ENCODE measurements around the gene RBPMS2. TPM values are rescaled to one million over a fixed set of nuclear protein-coding genes. Genes with fewer than 3 reads are reported as not detected.
A peak's percentile ranks its signal among the peaks of the same experiment; 100 is the strongest.
"Not testable (repeated sequence)": the region's sequence is repeated elsewhere in the genome, so short reads cannot be mapped to it uniquely, and the experiment has no call there.

RBPMS2 gene
- 10 to 100 TPM in 3 of 4 donors, 1 to 10 TPM in 1; 9.8 to 15.2 (median 13.3) TPM for polyA plus RNA-seq (ENCODE audit: insufficient read length in 4 of 4)

DNA sequence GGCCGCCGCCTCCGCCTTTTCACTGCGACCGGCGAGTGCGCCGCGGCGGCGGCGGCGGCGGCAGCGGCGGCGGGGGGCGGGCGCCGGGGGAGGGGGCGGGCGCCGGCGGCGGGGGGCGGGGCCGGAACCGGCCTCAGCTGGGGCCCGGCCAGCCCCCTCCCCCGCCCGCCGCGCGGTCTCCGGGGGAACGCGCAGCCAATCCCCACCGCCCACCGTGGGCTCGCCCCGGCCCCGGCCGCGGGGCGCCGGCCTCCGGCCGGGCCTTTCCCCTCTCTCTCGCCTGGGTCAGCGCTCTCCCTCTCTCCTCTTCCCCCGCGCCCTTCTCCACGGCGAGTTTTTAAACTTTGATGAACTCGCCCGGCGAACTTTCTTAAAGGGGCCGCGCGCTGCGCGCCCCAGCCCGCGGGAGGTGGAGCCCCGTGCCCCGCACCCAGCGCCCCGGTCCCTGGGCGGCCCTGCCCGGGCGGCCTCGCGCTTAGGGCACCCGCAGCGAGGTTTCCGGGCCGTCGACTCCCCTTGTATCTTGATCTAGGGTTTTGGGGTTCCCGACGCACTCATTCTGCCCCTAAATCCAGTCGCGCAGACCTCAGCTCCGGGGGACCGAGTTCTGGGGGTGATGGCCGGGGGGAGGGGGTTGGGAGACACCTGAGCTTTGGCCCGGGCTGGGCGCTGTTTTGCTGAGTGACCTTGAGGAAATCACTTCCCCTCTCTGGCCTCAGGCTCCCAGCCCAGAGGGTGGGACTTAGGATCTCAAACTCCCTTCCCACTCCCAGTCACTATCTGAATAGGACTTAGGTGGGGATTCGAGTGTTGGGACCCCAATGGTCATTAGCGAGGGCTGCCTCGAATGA lies at the start of gene RBPMS2:
Gene RBPMS2 (minus strand): TSS at position 39 of the 851 bp plus-strand sequence. CDS start 270 bp downstream, outside the sequence.
- no peak for DNase-seq (ENCODE audit: low read depth in 4 of 4, low spot score in 2 of 4)

DNA sequence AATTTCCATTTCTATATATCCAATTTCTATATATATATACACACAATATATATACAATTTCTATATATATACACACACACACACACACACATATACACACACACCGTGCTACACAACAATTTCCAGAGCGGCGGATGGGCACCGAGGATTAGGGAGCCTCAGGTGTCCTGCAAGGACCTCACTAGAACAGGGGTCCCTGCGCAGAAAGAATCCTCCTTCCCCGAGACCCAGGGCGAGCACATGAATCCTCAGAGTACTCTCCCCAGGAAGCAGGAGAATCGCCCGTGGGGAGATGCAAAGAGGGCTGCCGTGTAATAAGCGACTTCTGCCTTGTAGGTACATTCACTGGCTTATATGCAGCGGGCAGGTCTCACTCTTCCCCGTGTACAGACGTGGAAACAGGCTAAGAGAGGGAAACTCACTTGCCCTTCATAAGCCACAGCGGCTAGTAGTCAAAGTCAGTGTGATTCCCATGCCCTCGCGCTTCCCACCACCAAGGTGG lies 49.6 kb upstream of the RBPMS2 start:
- no peak for DNase-seq (ENCODE audit: low read depth in 4 of 4, low spot score in 2 of 4)

DNA sequence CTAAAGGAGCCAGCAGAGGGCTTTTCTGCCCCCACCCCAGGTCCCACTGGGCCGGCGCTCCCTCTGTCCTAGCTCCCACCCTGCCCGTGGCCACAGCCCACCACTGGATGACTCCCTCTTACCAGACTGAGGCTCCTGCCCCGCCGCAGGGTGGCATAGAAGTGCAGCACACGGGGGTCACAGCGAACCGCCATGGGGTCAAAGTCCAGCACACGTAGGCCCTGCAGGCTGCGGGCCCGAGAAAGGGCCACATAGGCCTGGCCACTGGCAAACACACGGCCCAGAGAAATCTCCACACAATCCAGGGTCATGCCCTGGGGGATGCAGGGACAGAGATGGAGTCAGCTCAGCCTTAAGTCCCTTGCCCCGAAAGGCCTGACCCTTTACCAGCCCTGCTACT lies 41.1 kb upstream of the RBPMS2 start:
- no peak for DNase-seq (ENCODE audit: low read depth in 4 of 4, low spot score in 2 of 4)

DNA sequence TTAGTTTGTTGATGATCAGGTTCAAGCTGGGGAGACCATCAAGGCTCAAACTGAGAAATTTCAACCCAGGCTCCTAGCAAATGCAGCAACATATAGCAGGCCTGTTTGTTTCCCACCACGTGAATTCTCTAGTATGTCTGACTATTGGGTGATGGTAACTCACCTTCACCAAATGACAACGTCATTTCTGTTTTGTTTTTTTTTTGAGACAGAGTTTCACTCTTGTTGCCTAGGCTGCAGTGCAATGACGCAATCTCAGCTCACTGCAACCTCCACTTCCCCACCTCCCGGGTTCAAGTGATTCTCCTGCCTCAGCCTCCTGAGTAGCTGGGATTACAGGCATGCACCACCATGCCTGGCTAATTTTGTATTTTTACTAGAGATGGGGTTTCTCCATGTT lies 39.6 kb upstream of the RBPMS2 start:
- not testable (repeated sequence) for DNase-seq (ENCODE audit: low read depth in 4 of 4, low spot score in 2 of 4)

DNA sequence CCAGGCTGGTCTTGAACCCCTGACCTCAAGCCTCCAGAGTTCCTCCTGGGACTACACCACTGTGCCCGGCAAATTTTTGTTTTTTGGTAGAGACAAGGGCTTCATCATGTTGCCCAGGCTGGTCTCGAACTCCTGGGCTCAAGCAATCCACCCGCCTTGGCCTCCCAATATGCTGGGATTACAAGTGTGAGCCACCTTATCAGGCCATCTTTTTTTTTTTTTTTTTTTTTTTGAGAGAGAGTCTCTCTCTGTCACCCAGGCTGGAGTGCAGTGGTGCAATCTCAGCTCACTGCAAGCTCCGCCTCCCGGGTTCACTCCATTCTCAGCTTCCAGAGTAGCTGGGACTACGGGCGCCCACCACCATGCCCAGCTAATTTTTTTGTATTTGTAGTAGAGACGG lies 38.9 kb upstream of the RBPMS2 start:
- not testable (repeated sequence) for DNase-seq (ENCODE audit: low read depth in 4 of 4, low spot score in 2 of 4)

DNA sequence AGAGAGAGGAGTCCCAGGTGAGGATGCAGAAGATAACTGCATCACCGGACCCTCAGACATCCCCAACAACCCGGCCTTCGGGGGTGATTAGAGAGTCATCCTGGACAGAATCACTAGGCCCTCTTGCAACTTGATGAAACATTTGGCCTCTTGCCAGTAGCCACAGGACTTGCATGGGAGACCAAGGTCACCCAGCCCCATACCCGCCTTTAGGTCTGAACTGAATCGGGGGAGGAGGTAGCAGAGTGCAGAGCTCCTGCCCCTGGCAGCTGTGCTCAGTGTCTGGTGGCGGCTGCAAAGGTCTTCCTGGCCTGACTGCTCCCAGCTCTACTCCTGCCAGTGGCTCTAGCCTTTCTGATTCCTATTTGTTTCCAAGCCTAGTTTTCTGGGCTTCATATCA lies 37.7 kb upstream of the RBPMS2 start:
- DNase-seq (ENCODE audit: low read depth in 4 of 4, low spot score in 2 of 4), result no peak

DNA sequence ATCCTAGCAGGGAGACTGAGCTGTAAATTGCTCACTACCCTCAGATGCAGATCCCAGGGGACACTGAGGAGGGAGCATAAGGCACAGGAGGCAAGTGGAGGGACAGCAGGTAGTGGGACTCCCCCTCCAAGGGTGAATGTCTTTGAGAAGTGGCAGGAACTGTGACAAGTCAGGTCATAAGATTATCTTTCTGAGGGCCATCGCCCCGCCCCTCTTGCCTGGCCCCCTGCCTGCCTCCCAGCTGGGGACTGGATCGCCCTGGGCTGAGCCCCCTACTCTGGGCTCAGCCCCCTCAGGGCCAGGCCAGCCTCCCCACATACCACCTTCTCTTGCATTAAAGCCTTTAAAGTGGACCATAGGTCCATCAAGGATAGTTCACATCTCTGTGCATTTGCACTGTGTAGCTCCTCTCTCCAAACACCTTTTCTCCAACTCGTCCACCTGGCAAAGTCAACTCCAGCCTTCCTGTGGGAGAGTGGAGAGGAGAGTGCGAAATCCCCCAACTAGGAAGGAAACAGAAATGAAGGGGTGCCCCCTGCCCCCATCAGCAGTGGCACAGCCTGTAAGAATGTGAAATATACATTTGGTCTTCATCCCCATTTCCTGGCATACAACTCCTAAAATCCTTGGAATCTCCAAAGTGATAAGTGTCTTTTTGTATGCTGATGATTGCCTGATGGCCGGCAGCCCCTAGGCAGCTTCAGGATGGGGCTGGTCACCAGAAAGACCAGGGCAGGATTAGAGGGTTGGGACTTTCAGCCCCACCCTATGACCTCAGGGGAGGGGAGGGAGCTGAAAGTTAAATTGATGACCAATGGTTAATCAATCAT lies 35.3 kb upstream of the RBPMS2 start:
- DNase-seq (ENCODE audit: low read depth in 4 of 4, low spot score in 2 of 4), result no peak

DNA sequence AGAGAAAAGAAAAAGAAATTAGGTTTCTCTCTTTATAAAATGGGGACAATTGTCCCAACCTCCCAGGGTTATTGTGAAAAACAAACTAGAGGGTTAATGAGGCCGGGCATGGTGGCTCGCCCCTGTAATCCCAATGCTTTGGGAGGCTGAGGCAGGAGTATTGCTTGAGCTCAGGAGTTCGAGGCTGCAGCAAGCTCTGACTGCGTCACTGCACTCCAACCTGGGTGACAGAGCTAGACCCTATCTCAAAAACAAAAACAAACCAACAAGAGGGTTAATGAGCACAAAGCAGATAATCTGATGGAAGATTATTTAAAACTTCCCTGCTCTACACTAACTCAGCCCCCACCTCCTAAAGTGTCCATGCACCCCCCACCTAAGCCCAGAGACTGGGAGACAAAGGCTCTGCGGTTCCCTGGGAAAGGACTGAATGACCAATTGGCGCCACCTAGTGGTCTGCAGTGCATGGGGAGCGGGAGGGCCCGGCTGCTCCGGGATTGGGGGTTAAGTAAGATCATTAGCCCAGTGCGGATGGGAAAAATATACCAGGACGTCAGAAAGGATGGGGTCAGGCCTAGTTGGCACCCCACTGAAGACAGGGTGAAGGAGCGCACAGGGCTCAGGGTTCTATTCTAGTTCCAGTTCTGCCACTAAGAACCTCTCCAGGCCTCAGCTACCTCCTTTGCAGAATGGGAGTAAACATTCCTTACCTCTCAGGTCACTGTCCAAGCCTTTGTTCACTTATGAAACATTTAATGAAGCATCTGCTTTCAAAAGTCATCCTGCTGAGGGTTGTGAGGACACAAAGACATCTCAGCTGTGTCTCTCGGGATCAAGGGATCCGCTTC lies 34.5 kb upstream of the RBPMS2 start:
- DNase-seq (ENCODE audit: low read depth in 4 of 4, low spot score in 2 of 4), result peak in 1 of 4 donors; percentile 75

DNA sequence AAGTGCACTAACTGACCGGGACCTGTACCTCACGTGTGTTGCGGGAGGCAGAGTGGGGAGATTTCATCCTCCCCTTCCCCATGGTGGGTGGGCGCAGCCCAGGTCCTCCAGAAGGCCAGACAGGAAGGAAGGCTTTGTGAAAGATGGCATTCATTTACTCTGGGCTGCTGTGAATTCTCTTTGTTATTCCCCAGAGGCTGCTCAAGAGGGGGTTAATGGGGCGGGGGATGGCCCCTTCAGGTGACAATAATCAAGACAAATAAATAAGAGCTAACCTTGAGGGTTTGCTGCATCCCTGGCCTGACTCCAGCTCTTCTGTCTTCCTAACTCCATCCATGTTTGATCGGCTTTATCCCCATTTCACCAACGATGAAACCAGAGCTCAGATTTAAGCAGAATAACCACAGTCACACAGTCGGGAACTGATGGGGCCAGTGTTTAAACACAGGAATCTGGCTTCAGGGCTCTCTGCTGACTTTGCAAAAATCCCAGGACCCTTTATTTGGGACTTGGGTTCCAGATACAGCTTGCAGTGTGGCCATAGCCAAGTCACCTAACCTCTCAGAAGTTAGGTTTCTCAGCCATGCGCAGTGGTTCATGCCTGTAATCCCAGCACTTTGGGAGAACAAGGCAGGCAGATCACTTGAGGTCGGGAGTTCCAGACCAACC lies 33.5 kb upstream of the RBPMS2 start:
- no peak for DNase-seq (ENCODE audit: low read depth in 4 of 4, low spot score in 2 of 4)

DNA sequence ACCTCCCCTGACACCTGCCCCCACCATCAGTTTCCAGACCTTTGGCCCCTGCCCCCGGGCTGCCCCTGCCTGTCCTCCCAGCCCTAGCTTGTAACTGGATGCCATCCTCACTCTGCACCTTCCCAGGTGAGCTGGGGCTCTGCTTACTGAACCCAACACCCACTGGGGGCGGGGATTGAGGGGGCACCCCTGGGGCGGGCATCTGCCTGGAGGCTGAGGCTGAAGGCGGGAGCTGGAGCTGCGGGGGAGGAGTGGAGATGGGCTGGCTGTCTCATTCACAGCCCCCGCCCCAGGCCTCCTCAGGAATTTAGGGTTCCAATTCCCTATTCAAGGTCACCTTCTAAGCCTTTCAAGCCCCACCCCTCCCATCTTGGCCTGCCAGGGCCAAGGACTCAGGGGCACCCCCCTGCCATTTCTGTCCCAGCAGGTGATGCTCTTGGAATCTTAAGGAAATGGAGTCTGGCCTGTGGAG lies 32.4 kb upstream of the RBPMS2 start:
- DNase-seq (ENCODE audit: low read depth in 4 of 4, low spot score in 2 of 4), result no peak

DNA sequence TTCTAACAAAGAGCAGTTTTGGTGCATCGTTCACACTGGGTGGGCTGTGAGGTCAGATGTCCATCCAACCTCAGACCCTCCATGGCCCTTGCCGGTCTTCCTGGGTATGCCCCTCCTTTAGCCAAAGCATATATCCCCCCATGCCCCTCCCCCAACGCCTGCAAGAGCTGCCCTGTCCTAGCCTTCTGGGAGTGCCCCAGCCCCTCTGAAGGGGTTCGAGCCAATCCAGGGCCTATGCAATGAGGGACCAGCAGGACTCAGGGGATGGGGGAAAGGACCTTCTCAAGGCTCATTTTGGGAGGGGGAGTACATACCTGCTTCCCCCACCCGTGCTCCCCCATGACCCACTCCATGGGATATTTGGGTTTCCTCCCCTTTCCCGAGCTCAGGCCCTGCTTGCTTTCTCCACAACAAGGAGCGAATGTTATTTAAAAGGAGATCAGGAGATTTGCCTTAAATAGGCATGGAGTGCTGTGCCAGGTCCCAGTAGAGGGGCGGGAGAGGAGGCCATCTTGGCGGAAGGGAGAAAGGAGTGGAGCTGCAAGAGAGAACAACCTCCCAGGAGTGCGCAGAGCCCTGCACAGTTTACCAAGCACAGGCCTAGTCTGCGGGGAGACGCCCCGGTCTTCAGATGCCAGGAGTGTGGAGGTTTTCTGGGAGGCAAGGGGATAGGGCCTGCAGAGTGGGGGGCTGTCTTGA lies 31.8 kb upstream of the RBPMS2 start:
- DNase-seq (ENCODE audit: low read depth in 4 of 4, low spot score in 2 of 4), result no peak

DNA sequence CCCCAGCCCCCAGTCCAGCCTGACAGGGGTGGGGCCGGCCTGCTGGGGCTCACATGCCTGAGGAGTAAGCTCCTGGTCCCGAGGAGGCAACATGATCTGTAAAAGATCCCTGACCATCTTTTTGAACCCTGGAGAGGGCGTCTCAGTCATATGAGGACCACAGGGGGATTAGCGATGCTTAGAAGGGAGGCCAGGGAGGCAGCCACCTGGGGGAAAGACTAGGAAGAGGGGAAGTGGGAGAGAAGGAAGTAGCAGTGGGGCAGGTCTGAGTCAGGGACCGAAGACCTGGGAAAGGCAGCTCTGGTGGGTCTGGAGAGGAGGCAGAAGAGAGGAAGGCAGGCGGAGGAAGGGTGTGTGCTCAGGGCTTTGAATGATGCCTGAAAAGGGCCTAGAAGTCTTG lies 31.1 kb upstream of the RBPMS2 start:
- no peak for DNase-seq (ENCODE audit: low read depth in 4 of 4, low spot score in 2 of 4)

DNA sequence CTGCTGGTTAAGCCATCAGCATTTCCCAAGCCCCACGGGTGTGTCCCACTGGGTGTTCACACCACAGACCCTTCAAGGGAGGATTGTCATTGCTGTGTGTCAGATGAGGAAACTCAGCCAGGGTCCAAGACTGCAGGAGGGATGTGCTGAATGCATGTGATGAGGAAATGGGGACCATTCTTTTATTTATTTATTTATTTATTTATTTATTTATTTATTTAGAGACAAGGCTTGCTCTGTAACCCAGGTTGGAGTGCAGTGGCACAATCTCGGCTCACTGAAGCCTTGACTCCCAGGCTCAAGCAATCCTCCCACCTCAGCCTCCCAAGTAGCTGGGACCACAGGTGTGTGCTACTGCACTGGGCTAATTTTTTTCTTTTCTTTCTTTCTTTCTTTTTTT lies 29.2 kb upstream of the RBPMS2 start:
- no peak for DNase-seq (ENCODE audit: low read depth in 4 of 4, low spot score in 2 of 4)

DNA sequence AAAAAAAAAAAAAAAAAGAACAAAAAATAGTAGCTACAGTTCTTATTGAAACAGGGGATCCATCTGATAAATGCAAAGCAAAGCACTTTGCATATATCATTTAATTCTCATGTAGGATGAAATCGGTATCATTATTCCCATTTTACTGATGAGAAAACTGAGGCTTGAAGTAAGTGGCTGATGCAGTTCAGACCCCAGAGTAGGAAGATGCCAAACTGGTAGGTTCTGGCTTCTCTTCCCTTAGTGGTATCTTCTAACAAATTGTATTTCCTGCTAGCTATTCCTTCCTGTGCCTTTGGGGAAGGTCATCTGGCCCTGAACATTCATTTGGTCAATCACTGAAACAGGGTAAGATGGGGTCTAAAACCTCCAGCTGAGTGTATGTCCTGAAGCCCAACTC lies 28.1 kb upstream of the RBPMS2 start:
- no peak for DNase-seq (ENCODE audit: low read depth in 4 of 4, low spot score in 2 of 4)

DNA sequence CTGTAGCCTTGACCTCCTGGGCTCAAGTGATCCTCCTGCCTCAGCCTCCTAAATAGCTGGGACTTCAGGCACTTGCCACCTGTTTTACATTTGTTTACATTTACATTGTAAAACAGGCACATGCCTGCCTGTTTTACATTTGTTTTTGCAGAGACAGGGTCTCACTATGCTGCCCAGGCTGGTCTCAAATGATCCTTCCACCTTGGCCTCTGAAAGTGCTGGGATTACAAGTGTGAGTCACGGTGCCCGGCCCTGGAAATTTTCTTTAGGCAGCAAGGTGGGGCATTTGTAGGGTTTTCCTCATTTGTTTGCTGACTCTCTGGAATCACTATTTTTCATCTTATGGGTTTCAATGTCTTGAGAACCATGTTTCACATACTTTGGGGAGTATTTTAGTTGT lies 25.1 kb upstream of the RBPMS2 start:
- DNase-seq (ENCODE audit: low read depth in 4 of 4, low spot score in 2 of 4), result no peak

DNA sequence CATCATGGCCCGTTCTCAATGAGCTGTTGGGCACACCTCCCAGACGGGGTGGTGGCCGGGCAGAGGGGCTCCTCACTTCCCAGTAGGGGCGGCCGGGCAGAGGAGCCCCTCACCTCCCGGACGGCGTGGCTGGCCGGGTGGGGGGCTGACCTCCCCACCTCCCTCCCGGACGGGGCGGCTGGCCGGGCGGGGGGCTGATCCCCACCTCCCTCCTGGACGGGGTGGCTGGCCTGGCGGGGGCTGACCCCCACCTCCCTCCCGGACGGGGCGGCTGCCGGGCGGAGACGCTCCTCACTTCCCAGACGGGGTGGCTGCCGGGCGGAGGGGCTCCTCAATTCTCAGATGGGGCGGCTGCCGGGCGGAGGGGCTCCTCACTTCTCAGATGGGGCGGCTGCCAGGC lies 23.5 kb upstream of the RBPMS2 start:
- DNase-seq (ENCODE audit: low read depth in 4 of 4, low spot score in 2 of 4), result not testable (repeated sequence)

DNA sequence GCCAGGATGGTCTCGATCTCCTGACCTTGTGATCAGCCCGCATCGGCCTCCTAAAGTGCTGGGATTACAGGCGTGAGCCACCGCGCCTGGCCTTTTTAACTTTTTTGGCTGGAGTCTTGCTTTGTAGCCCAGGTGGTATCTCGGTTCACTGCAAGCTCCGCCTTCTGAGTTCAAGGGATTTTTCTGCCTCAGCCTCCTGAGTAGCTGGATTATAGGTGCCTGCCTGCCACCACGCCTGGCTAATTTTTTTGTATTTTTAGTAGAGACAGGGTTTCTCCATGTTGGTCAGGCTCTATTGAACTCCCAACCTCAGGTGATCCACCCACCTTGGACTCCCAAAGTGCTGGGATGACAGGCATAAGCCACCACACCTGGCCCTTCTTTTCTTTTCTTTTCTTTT lies 20.5 kb upstream of the RBPMS2 start:
- DNase-seq (ENCODE audit: low read depth in 4 of 4, low spot score in 2 of 4), result not testable (repeated sequence)

DNA sequence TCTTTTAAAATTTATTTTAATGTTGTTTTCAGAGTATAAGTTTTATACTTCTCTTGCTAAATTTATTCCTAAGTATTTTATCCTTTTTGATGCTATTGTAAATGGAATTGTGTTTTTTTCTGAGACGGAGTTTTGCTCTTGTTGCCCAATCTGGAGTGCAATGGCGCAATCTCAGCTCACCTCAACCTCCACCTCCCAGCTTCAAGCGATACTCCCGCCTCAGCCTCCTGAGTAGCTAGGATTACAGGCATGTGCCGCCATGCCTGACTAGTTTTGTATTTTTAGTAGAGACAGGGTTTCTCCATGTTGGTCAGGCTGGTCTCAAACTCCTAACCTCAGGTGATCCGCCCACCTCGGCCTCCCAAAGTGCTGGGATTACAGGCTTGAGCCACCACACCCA lies 19.9 kb upstream of the RBPMS2 start:
- DNase-seq (ENCODE audit: low read depth in 4 of 4, low spot score in 2 of 4), result not testable (repeated sequence)

DNA sequence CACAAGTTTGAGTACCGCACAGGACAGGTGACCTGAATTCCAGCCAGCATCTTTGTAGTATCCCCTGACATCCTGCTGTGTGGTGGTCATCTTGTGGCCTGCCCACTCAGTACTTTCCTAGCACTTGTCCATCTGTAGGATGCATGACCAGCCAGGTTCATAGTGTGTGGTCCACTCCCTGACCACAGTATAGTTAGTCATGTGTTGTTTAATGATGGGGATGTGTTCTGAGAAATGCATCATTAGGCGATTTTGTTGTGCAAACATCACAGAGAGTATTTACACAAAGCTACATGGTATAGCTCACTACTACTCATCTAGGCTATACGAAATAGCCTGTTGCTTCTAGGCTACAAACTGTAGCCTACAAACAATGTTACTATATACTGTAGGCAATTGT lies 16.9 kb upstream of the RBPMS2 start:
- no peak for DNase-seq (ENCODE audit: low read depth in 4 of 4, low spot score in 2 of 4)

Measured in left renal cortex interstitium (tissue), 4 donors.